ENCODE measurements around the gene USP19.
A peak's percentile ranks its signal among the peaks of the same experiment; 100 is the strongest.

The USP19 gene

GRCh38 chr3:49120438-49121131 is at the start of gene USP19:
TSS of gene USP19 (minus strand) at chr3:49120823. CDS start at chr3:49119145, 1,678 bp downstream.
- peak; percentile 90 to 95 (median 92) for DNase-seq

- DNase-seq: no peak
Observed at GRCh38 chr3:49166752-49167556, 46.3 kb upstream of the USP19 start.

- peak; percentile 43 to 78 (median 56) for DNase-seq
Observed at GRCh38 chr3:49165771-49166751, 45.4 kb upstream of the USP19 start, which contains the start of gene CCDC71. TSS of gene CCDC71 (minus strand) at chr3:49166331. CDS start at chr3:49164208, 2,123 bp downstream.

- DNase-seq: no peak
Observed at GRCh38 chr3:49164983-49165720, 44.5 kb upstream of the USP19 start.

GRCh38 chr3:49163609-49164008 is 43.0 kb upstream of the USP19 start:
- no peak for DNase-seq

- no peak for DNase-seq
Observed at GRCh38 chr3:49162751-49163419, 42.3 kb upstream of the USP19 start.

- DNase-seq: no peak
Observed at GRCh38 chr3:49161808-49162530, 41.3 kb upstream of the USP19 start.

- no peak for DNase-seq
Observed at GRCh38 chr3:49161197-49161596, 40.6 kb upstream of the USP19 start.

- no peak for DNase-seq
Observed at GRCh38 chr3:49158792-49159191, 38.2 kb upstream of the USP19 start.

- DNase-seq: peak; percentile 31 to 57 (median 44)
Observed at GRCh38 chr3:49158103-49158709, 37.6 kb upstream of the USP19 start.

GRCh38 chr3:49157289-49157688 is 36.7 kb upstream of the USP19 start:
- DNase-seq: no peak

- no peak for DNase-seq
Observed at GRCh38 chr3:49153349-49153912, 32.8 kb upstream of the USP19 start.

GRCh38 chr3:49151610-49152009 is 31.0 kb upstream of the USP19 start:
- no peak for DNase-seq

- no peak for DNase-seq
Observed at GRCh38 chr3:49148159-49148558, 27.5 kb upstream of the USP19 start.

- DNase-seq: no peak
Observed at GRCh38 chr3:49140080-49140479, 19.5 kb upstream of the USP19 start.

- no peak for DNase-seq
Observed at GRCh38 chr3:49135499-49135898, 14.9 kb upstream of the USP19 start.

GRCh38 chr3:49134471-49135265 is 14.0 kb upstream of the USP19 start:
- DNase-seq: no peak

- DNase-seq: no peak
Observed at GRCh38 chr3:49133226-49133951, 12.8 kb upstream of the USP19 start.
